Ovary (tissue), 3 donors: ENCODE results near the gene SERINC3.

Experiments
- POLR2A ChIP-seq: fragments of 450-650 bp; IDR thresholded peaks from one replicate; pipeline ENCODE4 v1.6.1; 2017; ENCODE audit warnings: antibody characterized with exemption, mild to moderate bottlenecking, moderate library complexity
- TF ChIP-seq, protein P1 (sequence below), 3 donors: fragments of 450-650 bp in 2 of 3; fragments of 200-600 bp in 1 of 3; IDR thresholded peaks; one replicate each; pipeline versions ENCODE4 v1.5.1 to v1.8.0; 2016 to 2022; ENCODE audit warnings: antibody characterized with exemption in 3 of 3, mild to moderate bottlenecking in 1 of 3
- donor health status: DM: no; HTN: no; CAD: no.

DNA sequence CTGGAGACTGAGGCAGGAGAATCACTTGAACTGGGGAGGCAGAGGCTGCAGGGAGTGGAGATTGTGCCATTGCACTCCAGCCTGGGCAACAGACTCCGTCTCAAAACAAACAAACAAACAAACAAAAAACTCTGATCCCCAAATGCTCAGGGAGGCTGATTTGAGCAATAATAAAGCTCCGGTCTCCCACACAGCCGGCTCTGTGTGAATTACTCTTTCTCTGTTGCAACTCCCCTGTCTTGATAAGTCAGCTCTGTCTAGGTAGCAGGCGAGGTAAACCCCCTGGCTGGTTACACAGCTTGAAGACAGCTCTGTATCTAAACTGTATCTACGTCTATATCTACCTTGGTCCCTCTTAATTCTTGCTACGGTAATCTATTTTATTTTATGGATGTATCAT lies 6.4 kb upstream of the SERINC3 start:
- TF ChIP-seq POLR2A = no peak
- TF ChIP-seq, protein P1, sequence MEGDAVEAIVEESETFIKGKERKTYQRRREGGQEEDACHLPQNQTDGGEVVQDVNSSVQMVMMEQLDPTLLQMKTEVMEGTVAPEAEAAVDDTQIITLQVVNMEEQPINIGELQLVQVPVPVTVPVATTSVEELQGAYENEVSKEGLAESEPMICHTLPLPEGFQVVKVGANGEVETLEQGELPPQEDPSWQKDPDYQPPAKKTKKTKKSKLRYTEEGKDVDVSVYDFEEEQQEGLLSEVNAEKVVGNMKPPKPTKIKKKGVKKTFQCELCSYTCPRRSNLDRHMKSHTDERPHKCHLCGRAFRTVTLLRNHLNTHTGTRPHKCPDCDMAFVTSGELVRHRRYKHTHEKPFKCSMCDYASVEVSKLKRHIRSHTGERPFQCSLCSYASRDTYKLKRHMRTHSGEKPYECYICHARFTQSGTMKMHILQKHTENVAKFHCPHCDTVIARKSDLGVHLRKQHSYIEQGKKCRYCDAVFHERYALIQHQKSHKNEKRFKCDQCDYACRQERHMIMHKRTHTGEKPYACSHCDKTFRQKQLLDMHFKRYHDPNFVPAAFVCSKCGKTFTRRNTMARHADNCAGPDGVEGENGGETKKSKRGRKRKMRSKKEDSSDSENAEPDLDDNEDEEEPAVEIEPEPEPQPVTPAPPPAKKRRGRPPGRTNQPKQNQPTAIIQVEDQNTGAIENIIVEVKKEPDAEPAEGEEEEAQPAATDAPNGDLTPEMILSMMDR (IDR thresholded peaks at IDR 0.05) = no peak
